ENCODE results near the gene CYTH3.
"Not testable (repeated sequence)": the region's sequence is repeated elsewhere in the genome, so short reads cannot be mapped to it uniquely, and the experiment has no call there.

The CYTH3 gene

DNA sequence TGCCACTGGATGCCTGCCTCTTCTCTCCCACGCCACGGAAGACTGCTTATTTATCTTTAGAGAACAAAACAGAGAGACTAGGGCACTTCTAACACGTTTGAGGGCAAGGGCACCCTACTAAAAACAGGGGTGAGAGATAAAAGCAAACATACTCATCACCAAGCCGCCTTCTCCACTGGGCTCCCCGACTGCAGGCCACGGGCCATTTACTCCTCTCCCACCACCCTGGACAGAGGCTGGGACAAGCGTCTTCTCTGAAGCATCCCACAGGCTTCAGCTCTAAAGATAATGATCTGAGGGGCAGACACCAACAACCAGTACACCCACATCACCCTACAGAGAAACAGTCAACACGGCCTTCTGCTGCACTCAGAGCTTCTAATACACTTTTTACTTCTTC is 78.7 kb downstream of the CYTH3 start:
- no peak for DNase-seq (ENCODE audit: low read depth in 2 of 2)

DNA sequence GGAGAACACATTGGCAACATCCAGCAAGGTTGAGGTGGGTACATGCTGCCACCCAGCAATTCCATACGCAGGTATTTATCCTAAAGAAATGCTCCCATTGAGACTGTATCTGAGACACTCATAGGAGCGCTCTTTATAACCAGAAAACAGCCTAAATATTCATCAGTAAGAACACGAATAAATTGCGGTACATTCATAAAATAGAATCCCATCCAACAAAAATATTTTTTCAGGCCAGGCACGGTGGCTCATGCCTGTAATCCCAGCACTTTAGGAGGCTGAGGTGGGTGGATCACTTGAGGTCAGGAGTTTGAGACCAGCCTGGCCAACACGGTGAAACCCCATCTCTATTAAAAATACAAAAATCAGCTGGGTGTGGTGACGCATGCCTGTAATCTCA is 81.9 kb downstream of the CYTH3 start:
- not testable (repeated sequence) for DNase-seq (ENCODE audit: low read depth in 2 of 2)

DNA sequence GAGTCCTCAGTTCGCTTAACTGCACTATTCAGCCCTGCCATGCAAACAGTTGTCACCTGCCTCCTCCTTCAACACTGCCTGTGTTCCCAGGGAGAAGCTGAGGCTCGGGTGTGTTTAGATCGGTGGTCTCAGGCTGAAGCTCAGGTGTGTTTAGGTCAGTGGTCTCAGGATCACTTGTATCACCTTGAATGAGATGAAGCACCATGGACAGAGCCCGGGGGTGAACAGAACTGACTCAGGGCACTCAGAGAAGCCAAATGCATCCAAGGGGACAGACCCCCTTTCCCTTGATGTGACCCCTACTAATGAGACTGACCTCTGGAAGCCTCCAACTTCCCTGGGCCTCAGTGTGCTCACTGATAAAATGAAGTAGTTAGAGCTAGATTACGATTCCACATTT is 84.0 kb downstream of the CYTH3 start:
- no peak for DNase-seq (ENCODE audit: low read depth in 2 of 2)

DNA sequence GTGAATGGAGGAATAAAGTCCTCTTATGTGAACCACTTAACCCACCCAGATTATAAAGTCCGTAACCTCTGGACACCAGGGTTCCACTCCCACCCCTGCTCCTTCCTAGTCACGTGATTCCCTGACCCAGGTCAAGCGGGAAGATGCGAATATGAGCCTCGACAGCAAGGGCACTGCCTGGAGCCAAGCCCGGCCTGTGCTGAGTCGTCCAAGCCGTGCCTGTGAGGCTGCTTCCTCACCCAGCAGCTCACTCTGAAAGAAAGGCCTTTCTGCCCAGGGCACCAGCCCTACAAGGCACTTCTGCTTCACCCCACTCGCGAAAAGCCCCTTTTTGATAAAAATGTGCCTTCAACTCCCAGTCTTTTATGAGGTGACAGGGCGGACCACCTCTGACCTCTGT is 85.8 kb downstream of the CYTH3 start:
- DNase-seq (ENCODE audit: low read depth in 2 of 2): no peak

DNA sequence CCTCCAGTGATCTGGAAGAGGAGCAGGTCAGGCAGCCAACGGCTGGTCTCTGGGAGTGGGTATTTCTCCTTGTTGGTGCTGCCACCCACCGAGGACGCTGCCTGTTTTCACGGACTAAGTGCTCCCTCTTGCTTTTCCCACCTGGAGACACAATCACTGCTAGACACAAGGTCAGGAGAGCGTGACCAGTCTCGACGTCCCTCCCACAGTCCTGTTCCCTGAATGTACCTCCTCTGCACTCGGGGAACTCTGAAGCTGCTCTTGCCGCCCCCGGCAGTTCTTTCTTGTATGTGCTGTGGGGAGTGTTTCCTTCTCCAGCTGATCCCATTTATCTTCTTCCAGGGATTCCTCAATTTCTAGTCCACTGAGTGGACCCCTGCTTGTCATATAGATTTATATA is 89.4 kb downstream of the CYTH3 start:
- no peak for DNase-seq (ENCODE audit: low read depth in 2 of 2)

DNA sequence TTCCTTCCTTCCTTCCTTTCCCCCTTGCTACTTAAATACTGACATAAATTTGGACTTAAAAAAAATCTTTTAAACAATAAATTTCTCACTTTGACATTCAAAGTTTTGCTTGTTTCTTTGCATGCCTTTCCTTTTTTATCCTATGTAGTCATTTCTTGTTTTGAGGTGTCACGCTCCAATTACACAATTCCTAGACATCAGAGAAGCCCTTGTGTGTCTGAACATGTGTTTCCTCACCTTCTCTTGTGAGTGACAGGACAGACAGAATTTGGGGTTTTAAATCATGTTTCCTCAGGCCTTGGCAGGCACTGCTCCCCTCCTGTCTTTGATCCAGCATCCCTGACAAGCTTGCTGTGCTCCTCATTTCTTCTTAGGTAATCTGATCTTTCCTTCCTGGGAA is 91.3 kb downstream of the CYTH3 start:
- no peak for DNase-seq (ENCODE audit: low read depth in 2 of 2)

DNA sequence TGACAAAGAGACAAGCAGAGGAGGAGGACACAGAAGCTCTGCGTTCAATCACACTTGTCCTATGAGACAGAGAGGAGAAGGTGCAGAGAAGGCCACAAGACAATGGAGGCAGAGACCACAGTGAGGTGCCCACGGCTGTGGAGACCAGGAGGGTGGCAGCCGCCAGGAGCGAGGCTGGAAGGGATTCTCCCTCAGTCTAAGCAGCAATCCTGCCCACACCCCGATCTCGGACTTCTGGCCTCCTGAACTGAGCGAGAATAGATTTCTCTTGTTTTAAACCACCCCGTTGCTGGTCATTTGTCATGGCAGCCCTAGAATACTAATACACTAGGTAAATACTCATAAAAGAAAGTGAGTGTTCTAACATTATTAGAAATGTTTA is 92.1 kb downstream of the CYTH3 start:
- DNase-seq (ENCODE audit: low read depth in 2 of 2): no peak

DNA sequence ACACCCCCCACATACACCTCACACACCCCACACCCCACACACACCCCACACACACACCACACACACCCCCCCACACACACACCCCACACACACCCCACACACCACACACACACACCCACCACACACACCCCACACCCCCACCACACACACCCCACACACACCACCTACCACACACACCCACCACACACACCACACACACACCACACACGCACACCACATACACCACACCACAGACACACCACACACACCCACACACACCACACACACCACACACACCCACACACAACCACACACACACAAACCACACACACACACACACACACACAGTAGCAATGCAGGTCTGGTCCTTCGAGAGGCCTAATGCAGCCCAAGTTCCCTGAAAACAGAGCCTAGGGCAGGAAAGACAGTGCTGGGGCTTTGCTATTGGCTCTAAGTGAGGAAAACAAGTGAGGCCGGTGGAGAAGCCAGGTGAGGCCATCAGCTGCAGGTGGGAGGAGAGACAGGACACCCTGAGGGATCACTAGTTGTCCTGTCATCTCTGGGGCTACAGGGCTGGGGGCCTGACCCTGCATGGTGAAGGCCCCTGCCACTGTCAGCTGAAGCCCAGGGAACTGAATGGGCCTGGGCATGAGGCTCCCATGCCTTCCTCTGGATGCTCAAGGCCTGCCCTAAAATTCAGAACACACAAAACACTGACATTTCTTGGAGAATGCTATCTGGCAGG is 92.6 kb downstream of the CYTH3 start:
- no peak for DNase-seq (ENCODE audit: low read depth in 2 of 2)

DNA sequence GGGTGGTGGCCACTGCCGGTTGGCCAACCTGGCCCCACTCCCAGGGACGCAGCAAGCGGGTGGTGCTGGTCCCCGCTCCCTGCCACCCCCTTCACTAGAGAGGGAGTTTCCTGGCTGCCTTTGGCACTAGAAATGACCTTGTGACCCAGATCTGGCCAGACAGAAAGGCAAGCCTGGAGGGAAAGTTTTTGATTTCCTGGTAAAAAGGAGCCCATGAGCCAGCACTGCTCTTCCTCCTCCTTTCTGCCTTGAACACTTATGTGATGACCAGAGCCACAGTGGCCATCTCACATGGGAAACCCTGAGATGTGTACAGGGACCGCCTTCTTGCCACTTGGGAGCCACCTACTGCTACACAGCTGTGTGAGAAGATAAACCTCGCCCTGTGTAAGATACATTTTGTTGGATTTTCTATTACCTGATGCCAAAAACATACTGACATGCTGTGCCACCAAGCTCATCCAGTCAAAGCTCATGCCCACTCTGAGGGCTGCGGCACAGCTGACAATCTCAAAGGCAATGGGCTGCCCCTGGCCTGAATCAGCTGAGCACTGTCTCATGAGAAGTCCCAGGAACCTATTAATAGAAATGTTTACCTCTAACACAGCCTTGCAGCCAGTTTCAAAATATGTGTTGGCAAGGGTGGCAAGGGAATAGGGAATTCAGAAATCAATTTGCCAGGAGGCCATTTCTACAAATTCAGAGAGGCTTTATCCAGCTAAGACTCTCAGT is 94.0 kb downstream of the CYTH3 start:
- DNase-seq (ENCODE audit: low read depth in 2 of 2): no peak

DNA sequence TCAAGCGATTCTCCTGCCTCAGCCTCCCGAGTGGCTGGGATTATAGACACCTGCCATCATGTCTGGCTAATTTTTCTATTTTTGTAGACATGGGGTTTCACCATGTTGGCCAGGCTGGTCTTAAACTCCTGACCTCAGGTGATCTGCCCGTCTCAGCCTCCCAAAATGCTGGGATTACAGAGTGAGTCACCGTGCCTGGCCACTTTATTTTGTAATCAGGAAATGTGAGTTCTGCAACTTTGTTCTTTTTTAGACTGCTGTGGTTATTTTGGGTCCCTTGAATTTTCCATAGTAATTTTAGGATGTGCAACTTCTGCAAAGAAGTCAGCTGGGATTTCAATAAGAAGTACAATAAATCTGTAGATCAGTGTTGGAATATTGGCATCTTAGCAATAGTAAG is 96.8 kb downstream of the CYTH3 start:
- no peak for DNase-seq (ENCODE audit: low read depth in 2 of 2)

DNA sequence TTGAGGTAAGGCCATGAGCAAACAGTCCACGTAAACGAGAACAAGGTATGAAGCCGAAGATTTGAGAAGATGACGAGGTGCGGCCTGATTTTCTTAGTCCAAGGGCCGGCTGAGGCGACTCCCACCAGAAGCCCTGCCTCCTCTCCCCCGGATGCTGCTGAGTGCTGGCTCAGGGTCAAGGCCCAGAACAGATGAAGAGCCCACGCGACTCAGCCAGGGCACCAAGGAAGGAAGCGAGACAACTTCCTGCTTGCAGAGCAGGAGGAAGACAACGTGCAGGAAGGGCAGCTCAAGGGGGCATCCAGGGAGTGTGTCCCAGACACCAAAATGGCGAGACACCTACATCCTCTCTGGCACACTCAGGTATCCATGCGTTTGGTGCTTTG is 99.5 kb downstream of the CYTH3 start:
- no peak for DNase-seq (ENCODE audit: low read depth in 2 of 2)

DNA sequence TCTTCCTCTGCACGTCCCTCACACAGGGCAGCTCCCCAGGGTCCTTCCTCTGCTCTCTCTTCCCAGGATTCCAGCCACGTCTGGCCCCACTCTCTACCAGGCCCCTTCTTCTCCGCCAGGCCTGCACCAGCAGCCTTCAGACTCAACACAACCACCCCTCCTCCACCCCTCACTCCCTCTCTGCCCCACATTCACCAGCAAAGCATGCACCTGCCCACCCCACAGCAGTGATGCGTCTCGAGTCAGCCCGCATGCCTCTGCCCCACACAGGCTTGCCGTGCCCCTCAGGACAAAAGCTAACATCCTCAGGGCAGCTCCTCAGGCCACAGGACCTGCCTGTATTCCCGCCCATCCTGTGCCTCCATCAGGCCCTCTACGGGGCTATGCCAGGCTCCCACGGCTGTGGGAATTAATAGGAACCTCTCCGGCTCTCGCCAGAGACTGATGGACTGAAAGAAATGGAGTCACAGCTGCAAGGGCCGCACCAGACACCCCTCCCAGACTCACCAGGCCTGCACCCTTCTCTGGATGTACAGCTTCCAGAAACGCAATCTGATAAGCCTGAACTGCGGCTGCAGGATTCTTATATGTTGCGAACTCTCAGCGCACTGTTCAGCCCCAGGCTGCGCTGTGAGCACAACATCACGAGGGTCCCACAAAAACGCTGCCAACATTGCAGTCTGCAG is 100.1 kb downstream of the CYTH3 start:
- no peak for DNase-seq (ENCODE audit: low read depth in 2 of 2)

DNA sequence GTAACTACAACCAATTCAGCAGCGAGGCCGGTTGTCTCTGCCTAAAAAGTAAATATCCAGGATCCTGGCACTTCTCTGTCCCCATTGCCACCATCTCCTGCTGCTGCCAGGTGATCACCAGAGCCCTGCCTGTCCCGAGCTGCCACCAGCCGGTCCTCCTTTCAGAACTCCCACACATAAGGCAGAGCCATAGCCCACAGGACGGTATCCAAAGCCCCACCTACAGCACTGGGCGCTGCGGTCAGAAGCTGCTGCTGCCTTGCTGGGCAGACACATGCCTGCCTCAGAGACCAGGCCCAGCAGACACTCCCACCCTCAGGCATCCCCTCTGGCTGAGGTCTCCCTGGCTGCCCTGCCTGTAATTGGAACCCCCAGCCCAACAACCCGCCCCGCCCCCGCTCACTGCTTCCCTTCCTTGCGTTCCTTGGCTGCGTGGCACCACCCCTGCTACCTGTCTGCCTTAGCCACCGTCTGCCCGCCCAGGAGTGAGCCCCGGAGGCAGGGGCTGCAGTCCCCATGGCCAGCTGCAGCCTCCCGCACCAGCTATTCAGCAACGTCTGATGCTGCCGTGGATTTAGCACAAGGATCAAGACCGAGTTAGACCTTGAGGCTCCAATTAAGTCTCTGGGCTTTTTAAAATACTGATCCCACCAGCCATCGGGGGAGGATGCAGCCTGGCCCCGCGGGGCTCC is 100.7 kb downstream of the CYTH3 start:
- no peak for DNase-seq (ENCODE audit: low read depth in 2 of 2)

DNA sequence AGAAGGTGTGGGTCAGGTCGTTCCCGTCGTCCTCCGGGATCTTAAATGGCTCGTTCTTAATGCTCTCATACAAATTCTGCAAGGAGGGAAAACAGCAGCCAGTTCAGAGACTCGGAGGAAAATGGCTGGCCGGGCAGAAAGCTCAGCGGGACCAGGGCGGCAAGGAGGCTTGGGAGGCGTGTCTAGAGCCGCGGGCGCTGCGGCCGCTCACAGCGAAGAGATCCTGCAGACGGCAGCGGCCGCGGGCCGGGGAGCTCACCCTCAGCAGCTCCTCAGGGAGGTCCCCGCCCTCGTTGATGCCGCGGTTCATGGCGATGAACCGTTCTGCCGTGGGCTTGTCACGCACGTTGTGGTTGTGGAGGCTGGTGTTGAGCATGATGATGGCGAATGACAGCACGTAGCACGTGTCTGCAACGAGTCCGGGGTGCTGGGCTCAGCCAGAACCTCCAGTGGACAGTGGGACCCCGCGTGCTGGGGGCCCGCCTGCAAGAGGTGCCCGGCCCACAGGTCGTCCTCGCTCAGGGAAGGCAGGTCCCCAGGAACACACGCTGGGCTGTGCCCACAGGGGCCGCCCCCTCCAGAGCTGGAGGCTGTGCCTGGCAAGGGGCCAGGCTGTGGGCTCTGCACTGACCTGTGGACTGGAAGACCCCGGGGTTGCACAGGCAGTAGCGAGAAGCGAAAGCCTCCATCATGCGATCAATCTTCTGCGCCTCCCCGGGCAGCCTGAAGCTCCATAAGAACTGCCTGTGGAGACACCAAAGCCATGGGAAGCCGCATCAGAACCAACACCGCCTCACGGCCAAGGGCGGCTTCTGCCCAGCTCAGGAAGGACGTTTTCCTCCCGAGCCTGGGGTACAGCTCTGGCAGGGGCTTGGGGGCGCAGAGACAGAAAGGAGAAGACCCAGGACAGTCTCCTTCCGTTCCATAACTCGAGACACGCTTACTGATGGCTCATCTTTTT is 101.6 kb downstream of the CYTH3 start:
- DNase-seq (ENCODE audit: low read depth in 2 of 2): no peak

DNA sequence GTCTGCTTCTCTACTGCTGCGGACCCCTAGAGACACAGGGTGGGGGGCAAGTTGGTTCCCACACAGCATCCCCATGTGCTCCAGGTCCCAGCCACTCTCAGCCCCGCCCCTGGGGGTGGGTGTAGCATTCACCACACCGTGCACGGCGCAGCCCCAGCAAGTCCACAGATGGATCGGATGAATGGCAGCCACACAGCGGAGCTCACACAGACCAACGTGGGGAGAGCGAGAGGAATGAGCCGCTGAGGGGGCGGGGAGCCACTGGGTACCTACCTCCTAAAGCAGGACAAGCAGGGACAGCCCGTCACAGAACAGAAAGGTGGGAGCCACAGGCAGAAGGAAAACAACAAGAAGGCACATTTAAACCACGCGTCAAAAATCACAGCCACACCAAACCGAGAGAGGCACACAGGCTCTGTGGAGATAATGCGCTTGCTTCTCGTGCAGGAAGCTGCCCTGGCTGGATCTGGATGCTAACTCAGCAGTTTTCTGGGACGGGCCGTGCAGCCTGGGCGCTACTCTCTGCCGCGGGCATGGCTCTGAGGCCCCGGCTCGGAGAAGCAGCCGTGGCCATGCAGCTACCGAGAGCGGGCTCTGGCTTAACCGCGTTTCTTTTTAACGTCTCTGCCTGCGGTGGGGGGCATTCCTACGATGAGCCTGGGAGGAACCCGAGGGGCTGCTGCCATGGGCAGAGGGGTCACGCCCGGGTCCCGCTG is 102.5 kb downstream of the CYTH3 start:
- DNase-seq (ENCODE audit: low read depth in 2 of 2): no peak

DNA sequence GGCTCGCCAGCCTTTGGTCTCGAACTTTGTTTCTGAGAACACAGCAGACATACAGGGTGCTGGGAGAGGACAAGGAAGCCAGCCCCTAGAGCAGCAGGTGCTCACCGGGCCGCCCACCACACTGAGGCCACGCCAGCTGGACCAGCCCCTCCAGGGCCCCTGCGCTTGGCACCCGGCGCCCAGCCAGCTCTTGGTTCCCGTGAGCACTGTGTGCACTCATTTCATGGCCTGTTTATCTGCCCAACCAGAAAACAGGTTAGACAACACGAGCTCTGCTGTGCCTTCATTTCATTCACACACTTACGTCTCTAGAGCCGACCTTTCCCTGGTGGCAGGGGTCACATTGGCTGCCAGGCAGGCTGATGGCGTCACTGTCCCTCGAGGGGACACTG is 104.0 kb downstream of the CYTH3 start:
- no peak for DNase-seq (ENCODE audit: low read depth in 2 of 2)

DNA sequence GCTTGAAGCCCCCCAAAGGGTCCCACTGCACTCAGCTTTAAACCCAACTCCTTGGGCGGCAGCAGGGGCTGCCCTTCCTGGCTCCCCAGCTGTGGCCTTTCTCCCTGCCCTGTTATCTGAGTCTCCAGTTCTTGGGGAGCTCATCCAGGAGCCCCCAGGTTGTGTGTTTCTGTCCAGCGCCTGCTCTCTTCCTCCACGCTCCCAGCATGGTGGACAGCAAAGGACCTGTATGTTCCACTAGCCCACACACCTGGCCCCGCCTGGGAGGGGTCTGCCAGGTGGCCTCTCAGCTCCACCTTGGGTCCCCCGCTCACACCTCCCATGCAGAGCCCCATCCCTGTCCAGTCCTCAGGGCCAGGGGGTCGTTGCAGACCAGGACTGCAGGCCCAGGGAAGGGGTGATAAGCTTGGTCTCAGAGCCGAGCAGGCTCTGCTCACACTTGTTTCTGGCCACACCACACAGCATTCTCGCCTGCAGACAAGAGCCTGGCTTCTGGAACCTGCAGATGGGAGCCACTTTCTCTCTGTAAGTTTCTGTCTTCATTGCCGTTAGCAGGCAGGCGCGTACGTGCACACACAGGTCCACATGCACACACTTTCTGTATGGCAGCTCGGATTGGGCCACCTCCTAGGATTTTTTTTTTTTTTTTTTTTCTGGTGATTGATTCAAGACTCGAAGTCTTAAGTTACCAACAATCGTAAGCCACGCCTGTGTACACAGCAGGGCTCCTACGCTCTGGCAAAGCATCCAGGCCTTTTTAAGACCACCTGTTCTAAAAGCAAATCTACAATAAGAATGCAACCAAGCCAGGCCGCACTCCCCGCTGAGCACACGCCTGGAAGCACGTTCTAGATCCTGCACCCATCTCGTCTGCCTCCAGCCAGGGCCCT is 104.6 kb downstream of the CYTH3 start:
- no peak for DNase-seq (ENCODE audit: low read depth in 2 of 2)

DNA sequence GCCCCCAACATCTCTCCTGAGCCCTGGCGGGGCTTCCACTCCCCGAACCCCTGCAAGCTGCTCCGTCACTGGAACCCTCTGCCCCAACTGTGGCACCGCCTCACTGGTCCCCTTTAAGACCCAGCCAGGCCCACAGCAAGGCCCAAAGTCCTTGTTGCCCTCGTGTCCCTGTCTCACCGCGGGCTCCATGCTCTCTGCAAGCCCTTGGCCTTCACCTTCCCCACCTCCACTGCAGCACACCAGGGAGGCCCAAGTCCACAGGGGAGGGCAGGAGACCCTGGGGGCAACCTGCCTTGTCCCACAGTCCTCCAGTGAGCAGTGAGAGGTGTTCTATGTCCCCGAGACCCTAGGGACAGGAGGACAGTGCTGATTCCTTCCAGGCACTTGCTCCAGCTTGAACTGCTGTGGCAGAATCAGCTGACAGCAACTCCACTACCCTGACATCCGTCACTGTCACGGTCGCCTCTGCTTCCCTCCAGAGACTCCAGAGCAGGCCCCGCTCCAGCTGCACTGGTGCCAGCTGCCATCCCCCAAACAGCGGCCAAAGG is 105.3 kb downstream of the CYTH3 start:
- no peak for DNase-seq (ENCODE audit: low read depth in 2 of 2)

DNA sequence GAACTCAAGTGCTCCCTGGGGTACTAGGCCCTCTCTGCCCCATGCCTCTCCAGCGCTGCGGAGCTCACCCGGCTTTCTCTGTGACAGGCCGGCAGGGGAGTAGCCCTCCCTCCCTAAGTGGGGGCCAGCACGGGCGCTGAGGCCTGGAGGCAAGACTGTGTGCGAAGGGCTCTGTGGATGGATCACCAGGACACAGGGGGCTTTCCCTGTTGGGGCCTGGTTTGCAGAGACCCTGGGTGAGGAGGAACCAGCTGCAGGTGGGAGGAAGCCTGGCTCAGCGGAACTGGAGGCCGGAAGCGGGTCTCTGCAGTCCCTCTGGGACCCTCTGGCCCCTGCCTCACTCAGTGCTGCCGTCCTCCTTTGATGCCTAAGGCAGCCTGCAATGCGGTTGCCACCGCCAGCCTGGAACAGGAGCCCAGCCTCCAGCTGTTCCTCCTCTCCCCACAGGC is 106.0 kb downstream of the CYTH3 start:
- no peak for DNase-seq (ENCODE audit: low read depth in 2 of 2)

Data from stimulated activated CD8-positive, alpha-beta memory T cell treated with anti-CD3 and anti-CD28 coated beads, Interleukin-2, amount 100 ng/mL, for 1 hour (primary cell).